NCI-H2107 treated with DMSO at 0.1 percent for 48 hours (cell line): ENCODE data around the gene RPS6KC1.
"Not testable (repeated sequence)": the region's sequence is repeated elsewhere in the genome, so short reads cannot be mapped to it uniquely, and the experiment has no call there.

Source experiments
- DNase-seq: peaks from one replicate; lab custom pipeline; 2025; ENCODE audit not compliant: unreplicated experiment; lab: John Stamatoyannopoulos, UW

The RPS6KC1 gene

GRCh38 chr1:213138391-213138790 lies 87.3 kb downstream of the RPS6KC1 start:
- no peak for DNase-seq

- DNase-seq = no peak
These were observed 87.9 kb downstream of the RPS6KC1 start for GRCh38 chr1:213138892-213139291.

- DNase-seq = no peak
These were observed 97.9 kb downstream of the RPS6KC1 start for GRCh38 chr1:213148905-213149304.

GRCh38 chr1:213150090-213150489 lies 99.0 kb downstream of the RPS6KC1 start:
- DNase-seq = not testable (repeated sequence)

GRCh38 chr1:213154056-213154685 lies 103.1 kb downstream of the RPS6KC1 start:
- DNase-seq = no peak

- DNase-seq = no peak
These were observed 108.3 kb downstream of the RPS6KC1 start for GRCh38 chr1:213159376-213159775.

GRCh38 chr1:213160442-213160841 lies 109.4 kb downstream of the RPS6KC1 start:
- not testable (repeated sequence) for DNase-seq

GRCh38 chr1:213162338-213162737 lies 111.3 kb downstream of the RPS6KC1 start:
- no peak for DNase-seq

- no peak for DNase-seq
These were observed 111.8 kb downstream of the RPS6KC1 start for GRCh38 chr1:213162862-213163261.

- no peak for DNase-seq
These were observed 112.3 kb downstream of the RPS6KC1 start for GRCh38 chr1:213163278-213163711.

- DNase-seq = no peak
These were observed 113.5 kb downstream of the RPS6KC1 start for GRCh38 chr1:213164561-213164960.

- no peak for DNase-seq
These were observed 115.8 kb downstream of the RPS6KC1 start for GRCh38 chr1:213166852-213167251.

GRCh38 chr1:213171711-213172110 lies 120.7 kb downstream of the RPS6KC1 start:
- DNase-seq = no peak

GRCh38 chr1:213176341-213176740 lies 125.3 kb downstream of the RPS6KC1 start:
- DNase-seq = no peak

GRCh38 chr1:213179784-213180183 lies 128.7 kb downstream of the RPS6KC1 start:
- no peak for DNase-seq

GRCh38 chr1:213180833-213181232 lies 129.8 kb downstream of the RPS6KC1 start:
- no peak for DNase-seq

GRCh38 chr1:213183036-213183672 lies 132.1 kb downstream of the RPS6KC1 start:
- no peak for DNase-seq

GRCh38 chr1:213186168-213186567 lies 135.1 kb downstream of the RPS6KC1 start:
- no peak for DNase-seq

GRCh38 chr1:213192026-213192425 lies 141.0 kb downstream of the RPS6KC1 start:
- DNase-seq = no peak

- no peak for DNase-seq
These were observed 143.3 kb downstream of the RPS6KC1 start for GRCh38 chr1:213194383-213194782.

GRCh38 chr1:213194855-213195254 lies 143.8 kb downstream of the RPS6KC1 start:
- no peak for DNase-seq

- peak; percentile 18 for DNase-seq
These were observed 145.4 kb downstream of the RPS6KC1 start for GRCh38 chr1:213196328-213197054.
